PFSK-1 (cell line): ENCODE data around the gene CKAP4.

Experiments
- FOXP2 ChIP-seq: optimal IDR thresholded peaks from 2 replicates; pipeline ENCODE3; 2011; ENCODE audit warnings: borderline replicate concordance, control low read depth, inconsistent platforms; ENCODE audit not compliant: insufficient read depth; ENCODE audit errors: extremely low read length, extremely low read depth
- POLR2AphosphoS5 ChIP-seq: IDR thresholded peaks from 2 replicates; pipeline ENCODE4 v1.6.1; 2012; ENCODE audit warnings: low read depth, mild to moderate bottlenecking, control low read depth, low read length, moderate library complexity

- no peak for TF ChIP-seq POLR2AphosphoS5
- no peak for TF ChIP-seq FOXP2
Observed at GRCh38 chr12:106188256-106188655, 59.6 kb downstream of the CKAP4 start.
